AG04449 (cell line): ENCODE data around the gene HPS1.

Experiments used
- CTCF ChIA-PET: fragments of 350-600 bp; formaldehyde crosslinking; extraction: SDS; loops from one replicate; lab custom pipeline; 2021; ENCODE audit warnings: antibody characterized with exemption; lab: Yijun Ruan, JAX
- POLR2A ChIA-PET: fragments of 400-600, 350-600 bp; formaldehyde crosslinking; extraction: SDS; loops from one replicate; lab custom pipeline; 2020; ENCODE audit warnings: antibody characterized with exemption, inconsistent platforms; lab: Yijun Ruan, JAX
- DNase-seq: peaks from one replicate; pipeline ENCODE4 v3.0.0-alpha.2; 2010; ENCODE audit warnings: low read depth, low spot score
- H3K4me3 ChIP-seq: 2 replicates; pipeline ENCODE4 v1.5.1; 2011; ENCODE audit warnings: low read depth, mild to moderate bottlenecking, control low read depth, low read length
- CTCF ChIP-seq: IDR thresholded peaks from one replicate; pipeline ENCODE4 v1.5.1; 2011; ENCODE audit warnings: mild to moderate bottlenecking, moderate library complexity, low read length, control low read depth, inconsistent platforms; ENCODE audit not compliant: insufficient read depth; ENCODE audit errors: missing control alignments

The HPS1 gene

DNA sequence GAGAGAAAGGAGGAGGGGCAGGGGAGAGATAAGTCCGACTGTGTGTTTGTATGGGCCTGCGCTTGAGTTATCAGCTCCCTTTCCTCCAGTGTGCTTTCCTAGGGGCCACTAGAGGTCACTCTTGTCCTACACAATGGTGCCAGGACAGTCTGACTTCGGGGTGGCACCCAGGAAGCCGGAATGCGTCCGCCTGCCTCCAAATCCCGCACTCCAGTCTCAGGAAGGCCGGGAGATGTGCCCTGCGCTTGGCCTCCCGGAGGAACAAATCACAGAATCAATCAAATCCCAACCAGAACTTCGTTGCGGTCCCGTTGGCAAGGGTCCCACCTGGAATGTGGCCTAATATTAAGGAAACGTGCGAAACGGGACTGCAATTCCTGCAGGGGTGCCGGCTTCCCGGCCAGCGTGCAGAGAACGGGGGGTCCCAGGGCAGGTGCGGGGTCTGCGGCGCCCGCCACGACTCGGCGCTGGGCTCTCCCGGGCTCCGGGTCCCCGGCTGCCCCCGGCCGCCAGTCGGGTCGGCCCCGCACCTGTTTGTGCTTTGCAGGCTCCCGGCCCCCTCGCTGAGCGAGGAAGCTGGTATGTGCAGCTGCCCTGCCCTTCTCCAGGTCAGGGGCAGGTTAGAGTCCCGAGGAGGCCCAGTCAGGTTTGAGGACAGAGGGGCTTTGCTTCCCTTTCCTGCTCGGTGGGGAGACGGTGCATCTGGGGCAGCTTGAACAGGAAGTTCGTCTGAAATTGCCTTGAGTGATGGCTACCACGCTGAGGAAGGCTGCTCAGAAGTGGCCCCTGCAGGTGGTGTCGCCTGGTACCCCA lies 21.0 kb upstream of the HPS1 start:
- ChIA-PET CTCF (interaction anchor here (0.6 to 5.6 kb wide), 36 partner anchors 9 to 1146 kb away, joined by 3 to 46 read pairs (median 4); no protein-coding TSS in a partner anchor), POLR2A (interaction anchor here (0.5 kb wide), 1 partner anchor 306 kb away, joined by 4 read pairs; no protein-coding TSS in a partner anchor)
- H3K4me3 ChIP-seq, result peak overlapping the region; percentile 58
- peak; percentile 89 for TF ChIP-seq CTCF
- no peak for DNase-seq

DNA sequence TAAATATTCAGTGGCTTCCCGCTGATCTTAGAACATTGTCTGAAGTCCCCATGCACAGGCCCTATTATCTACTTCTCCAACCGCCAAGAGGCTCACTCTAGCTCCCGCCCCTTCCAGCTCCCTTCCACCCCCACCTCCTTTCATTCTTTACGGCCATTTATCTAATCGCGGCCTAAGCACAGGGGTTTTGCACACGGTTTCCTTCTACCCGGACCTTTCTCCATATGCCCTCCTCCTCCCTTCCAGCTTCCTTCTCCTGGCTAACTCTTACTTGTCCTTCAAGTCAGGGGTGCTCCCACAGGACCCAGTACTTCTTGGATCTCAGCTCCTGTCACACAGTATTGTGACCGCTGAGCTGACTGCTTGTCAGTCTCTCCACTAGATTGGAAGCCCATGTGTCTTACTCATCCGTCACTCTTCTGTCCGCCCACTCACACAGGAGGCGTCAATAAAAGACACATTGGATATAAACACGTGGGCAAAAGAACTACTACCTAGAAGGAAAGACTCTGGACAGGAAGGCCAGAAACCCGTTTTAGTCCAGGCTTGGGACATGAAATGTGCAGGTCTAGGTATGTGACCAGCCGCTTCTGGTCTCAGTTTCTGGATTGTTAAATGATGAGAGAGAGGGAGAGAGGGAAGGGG lies 20.2 kb upstream of the HPS1 start:
- TF ChIP-seq CTCF, result no peak
- no peak for DNase-seq
- ChIA-PET CTCF (interaction anchor here (0.6 to 5.6 kb wide), 32 partner anchors 9 to 1147 kb away, joined by 3 to 46 read pairs (median 5); no protein-coding TSS in a partner anchor), POLR2A (no interaction called here)
- H3K4me3 ChIP-seq, result no peak overlapping the region

DNA sequence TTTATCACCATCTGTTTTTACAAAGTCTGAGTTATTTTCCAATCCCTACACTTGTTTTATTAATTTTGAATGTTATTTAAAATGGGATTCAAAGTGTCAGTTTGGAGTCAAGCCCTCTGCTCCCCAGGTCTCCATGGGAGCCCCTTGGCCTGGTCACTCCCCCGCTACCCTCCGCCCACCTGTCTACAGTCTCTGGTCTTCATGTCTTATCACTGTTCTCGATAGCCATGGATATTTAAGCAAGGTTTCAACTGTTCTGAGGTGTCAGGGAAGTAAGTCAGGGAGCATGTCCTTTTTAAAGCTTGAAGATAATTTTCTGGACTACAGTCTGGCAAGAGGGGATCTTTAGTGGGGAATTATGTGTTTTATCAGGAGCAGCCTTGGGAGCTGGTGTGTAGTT lies 19.1 kb upstream of the HPS1 start:
- no peak for TF ChIP-seq CTCF
- ChIA-PET CTCF (interaction anchor here (0.9 to 5.6 kb wide), 8 partner anchors 13 to 811 kb away, joined by 3 to 46 read pairs (median 8); no protein-coding TSS in a partner anchor), POLR2A (no interaction called here)
- DNase-seq, result no peak
- no peak overlapping the region for H3K4me3 ChIP-seq

DNA sequence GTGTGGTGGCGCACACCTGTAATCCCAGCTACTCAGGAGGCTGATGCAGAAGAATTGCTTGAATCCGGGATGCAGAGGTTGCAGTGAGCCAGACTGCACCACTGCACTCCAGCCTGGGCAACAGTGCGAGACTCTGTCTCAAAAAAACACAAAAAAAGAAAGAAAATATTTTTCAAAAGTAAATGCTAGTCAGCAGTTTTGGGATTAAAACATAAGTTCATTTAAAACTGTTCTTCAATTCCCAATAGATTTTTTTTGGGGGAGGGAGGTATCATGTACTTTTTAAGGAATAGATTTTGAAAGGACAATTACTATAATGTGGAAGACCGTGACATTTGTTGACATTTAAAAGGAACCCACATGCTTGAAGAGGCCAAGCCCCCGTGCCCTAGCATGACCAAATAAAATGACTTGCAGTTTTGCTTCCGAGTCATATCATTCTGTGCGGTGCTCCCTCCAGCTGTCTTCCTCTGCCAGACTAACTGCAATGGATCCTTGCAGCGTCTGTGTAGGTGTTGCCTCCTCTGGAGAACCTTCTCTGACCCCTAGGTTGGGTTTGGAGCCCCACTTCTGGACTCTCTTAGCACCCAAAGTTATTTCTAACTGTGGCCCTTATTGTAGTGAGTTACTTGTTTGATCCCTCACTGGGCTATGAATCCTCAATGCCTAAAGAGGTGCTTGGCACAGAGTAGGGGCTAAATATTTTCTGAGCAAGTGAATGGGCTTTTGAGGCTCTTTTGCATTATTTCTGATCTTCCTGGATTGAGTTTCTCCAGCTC lies 17.4 kb upstream of the HPS1 start:
- CTCF ChIA-PET, result interaction anchor here (1.4 to 5.6 kb wide), 3 partner anchors 15 to 1148 kb away, joined by 3 to 41 read pairs (median 9); no protein-coding TSS in a partner anchor
- POLR2A ChIA-PET, result no interaction called here

DNA sequence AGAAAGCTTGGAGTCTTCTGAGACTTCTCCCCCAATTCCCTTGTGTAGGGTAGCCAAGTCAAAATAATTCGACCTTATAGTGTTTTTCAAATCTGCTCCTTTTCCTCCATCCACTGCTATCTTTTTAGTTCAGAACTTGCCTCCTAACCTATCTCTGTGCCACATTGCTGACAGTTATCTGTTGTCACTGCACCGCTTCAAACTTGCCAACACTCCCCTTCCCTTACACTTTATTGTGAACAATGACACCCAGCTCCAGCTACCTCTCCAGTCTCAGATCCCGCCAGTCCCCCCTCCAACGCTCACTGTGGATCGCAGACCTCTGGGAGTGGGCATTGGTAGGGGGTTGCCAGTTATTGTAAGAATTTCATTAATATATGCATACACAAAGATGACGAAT lies 16.3 kb upstream of the HPS1 start:
- no peak overlapping the region for H3K4me3 ChIP-seq
- CTCF ChIA-PET, result interaction anchor here (0.8 to 1.9 kb wide), 3 partner anchors 416 to 784 kb away, joined by 3 to 7 read pairs (median 3); no protein-coding TSS in a partner anchor
- POLR2A ChIA-PET, result no interaction called here
- no peak for TF ChIP-seq CTCF
- DNase-seq, result no peak

More for the DNA sequence above, 17.4 kb upstream of the HPS1 start:
- DNase-seq, result no peak
- no peak for TF ChIP-seq CTCF
- H3K4me3 ChIP-seq, result no peak overlapping the region
